GM23248 (cell line): ENCODE measurements around the gene SLC4A3. TPM values are rescaled to one million over a fixed set of nuclear protein-coding genes. Genes with fewer than 3 reads are reported as not detected.
A peak's percentile ranks its signal among the peaks of the same experiment; 100 is the strongest.
"Not testable (repeated sequence)": the region's sequence is repeated elsewhere in the genome, so short reads cannot be mapped to it uniquely, and the experiment has no call there.

ENCODE experiments used
- DNase-seq: peaks from one replicate; pipeline ENCODE4 v3.0.0-alpha.2; 2015
- H2AFZ ChIP-seq: fragments of 200-600 bp; sonication (generic); 2 replicates; pipeline ENCODE4 v1.6.1; 2016; ENCODE audit warnings: antibody characterized with exemption
- H3F3A ChIP-seq: fragments of 200-600 bp; sonication (generic); 2 replicates; pipeline ENCODE4 v1.6.1; 2016; ENCODE audit warnings: mild to moderate bottlenecking, antibody characterized with exemption, mixed run types; ENCODE audit not compliant: insufficient read depth
- H3K27ac ChIP-seq: fragments of 200-600 bp; sonication (generic); 2 replicates; pipeline ENCODE4 v1.5.1; 2016; ENCODE audit warnings: mild to moderate bottlenecking
- H3K27me3 ChIP-seq: fragments of 200-600 bp; sonication (generic); replicated peaks from 2 replicates; pipeline ENCODE4 v1.6.1; 2016; ENCODE audit warnings: mild to moderate bottlenecking; ENCODE audit not compliant: insufficient read depth
- H3K36me3 ChIP-seq: fragments of 200-600 bp; sonication (generic); 2 replicates; pipeline ENCODE4 v1.6.1; 2016; ENCODE audit warnings: low read depth, mild to moderate bottlenecking
- H3K4me1 ChIP-seq: fragments of 200-600 bp; sonication (generic); 2 replicates; pipeline ENCODE4 v1.6.1; 2016; ENCODE audit warnings: mild to moderate bottlenecking; ENCODE audit not compliant: insufficient read depth
- H3K4me2 ChIP-seq: fragments of 200-600 bp; sonication (generic); one replicate; pipeline ENCODE4 v1.6.1; 2016; ENCODE audit warnings: mild to moderate bottlenecking; ENCODE audit not compliant: unreplicated experiment
- H3K4me3 ChIP-seq: fragments of 200-600 bp; sonication (generic); 2 replicates; pipeline ENCODE4 v1.5.1; 2016; ENCODE audit warnings: mild to moderate bottlenecking
- H3K79me2 ChIP-seq: fragments of 200-600 bp; sonication (generic); 2 replicates; pipeline ENCODE4 v1.6.1; 2016; ENCODE audit warnings: mild to moderate bottlenecking; ENCODE audit not compliant: insufficient read depth
- H3K9ac ChIP-seq: fragments of 200-600 bp; sonication (generic); 2 replicates; pipeline ENCODE4 v1.6.1; 2016; ENCODE audit warnings: mild to moderate bottlenecking
- H3K9me2 ChIP-seq: fragments of 200-600 bp; sonication (generic); 2 replicates; pipeline ENCODE4 v1.6.1; 2016; ENCODE audit warnings: mixed run types, mild to moderate bottlenecking, moderate library complexity; ENCODE audit not compliant: insufficient read depth
- H3K9me3 ChIP-seq: fragments of 200-600 bp; sonication (generic); one replicate; pipeline ENCODE4 v1.6.1; 2017; ENCODE audit warnings: low read depth
- H4K20me1 ChIP-seq: fragments of 200-600 bp; sonication (generic); 2 replicates; pipeline ENCODE4 v1.6.0; 2016; ENCODE audit not compliant: insufficient read depth
- EZH2 ChIP-seq: fragments of 200-600 bp; sonication (generic); IDR thresholded peaks from 2 replicates; pipeline ENCODE4 v1.6.1; 2018; ENCODE audit warnings: antibody characterized with exemption, mild to moderate bottlenecking; ENCODE audit not compliant: insufficient read depth, poor library complexity, severe bottlenecking
- EZH2phosphoT487 ChIP-seq: fragments of 200-600 bp; sonication (generic); IDR thresholded peaks from 2 replicates; pipeline ENCODE4 v1.6.1; 2018; ENCODE audit warnings: antibody characterized with exemption, moderate library complexity, mild to moderate bottlenecking, low read depth; ENCODE audit not compliant: insufficient read depth
- WGBS, 2 experiments: methylation state at CpG; one replicate each; pipeline ENCODE4 v1.1.6; 2015 to 2017; ENCODE audit warnings: low lambda C conversion rate in 2 of 2, low coverage in 1 of 2; ENCODE audit errors: missing lambda C conversion rate in 2 of 2; 5-methylcytosine and 5-hydroxymethylcytosine counted together
- in situ Hi-C: fragments of 300-500 bp; cut with MboI; formaldehyde crosslinking; loops from 2 replicates; pipeline ENCODE4 v1.15.0; 2020
- polyA plus RNA-seq: library from polyadenylated mRNA; unstranded; fragments of >200 nt; fragmentation: Nextera tagmentation; extraction: Ambion mirVana; gene quantifications from 2 replicates; pipeline ENCODE4 v1.2.1, GENCODE V29; 2016
- total RNA-seq: library from RNA; depleted of rRNA; stranded (reverse); fragments of >200 nt; shearing (Covaris generic); gene quantifications from 2 replicates; pipeline ENCODE4 v1.2.3, GENCODE V29; 2014

The SLC4A3 gene
- total and polyA plus RNA-seq, 2 experiments from 2014 or later: 0.54 to 0.79 TPM

DNA sequence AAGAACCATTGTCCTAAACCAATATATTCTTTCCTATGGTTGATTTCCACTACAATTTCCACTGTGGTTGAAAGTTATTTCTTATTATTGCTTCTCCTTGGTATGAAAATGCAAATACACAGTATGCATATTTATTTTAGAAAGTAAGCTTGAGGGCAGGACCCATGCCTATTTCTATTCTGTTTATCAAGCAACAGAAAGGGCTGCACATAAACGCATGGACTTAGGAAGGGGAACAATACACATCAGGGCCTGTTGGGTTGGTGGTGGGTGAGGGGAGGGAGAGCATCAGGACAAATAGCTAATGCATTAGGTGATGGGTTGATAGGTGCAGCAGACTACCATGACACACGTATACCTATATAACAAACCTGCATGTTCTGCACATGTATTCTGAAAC, 20.7 kb downstream of the SLC4A3 start:
- no peak overlapping the region for H3K4me3 ChIP-seq
- peaks cover 11% of the 10 kb centered on the region for H3K4me1 ChIP-seq
- no peak overlapping the region for H3K27ac ChIP-seq
- no peak for DNase-seq
- H3K9me3 ChIP-seq: no peaks in the 10 kb centered on the region
- H2AFZ ChIP-seq: no peak overlapping the region
- no peaks in the 10 kb centered on the region for H3K79me2 ChIP-seq
- no peaks in the 10 kb centered on the region for H4K20me1 ChIP-seq
- H3K9me2 ChIP-seq: no peaks in the 10 kb centered on the region
- TF ChIP-seq EZH2phosphoT487 (no peak), EZH2 (no peak)
- H3K27me3 ChIP-seq: peaks cover 28% of the 10 kb centered on the region
- no peaks in the 10 kb centered on the region for H3K36me3 ChIP-seq
- H3F3A ChIP-seq: no peaks in the 10 kb centered on the region; the same call in none of the 2 replicates
- 62 to 66% methylated on average over 2 of the region's 2 CpGs for WGBS, 2 experiments
- H3K4me2 ChIP-seq: no peak overlapping the region
- in situ Hi-C loops: no loop called here
- no peak overlapping the region for H3K9ac ChIP-seq

DNA sequence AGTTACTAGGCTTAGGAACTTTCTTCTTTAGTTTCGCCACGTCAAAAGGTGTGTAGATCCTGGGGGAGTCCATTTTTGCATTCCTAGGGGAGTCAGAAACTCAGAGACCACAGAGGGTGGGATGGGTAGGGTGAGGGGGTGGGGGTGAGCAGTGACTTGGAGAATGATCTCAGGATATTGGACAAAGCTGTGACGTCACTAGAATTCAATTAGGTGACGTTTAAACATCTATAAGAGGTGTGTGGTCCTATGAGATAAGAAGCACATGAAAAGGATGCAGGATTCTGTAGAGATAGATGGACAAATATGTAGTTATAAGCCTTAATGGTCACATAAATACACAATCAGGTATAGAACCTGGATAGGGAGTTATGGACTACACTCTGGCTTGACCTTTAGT, 21.5 kb downstream of the SLC4A3 start:
- Histone ChIP-seq H3K9ac (no peak overlapping the region), H3K4me3 (no peak overlapping the region), H3K36me3 (no peaks in the 10 kb centered on the region), H3K79me2 (no peaks in the 10 kb centered on the region), H4K20me1 (no peaks in the 10 kb centered on the region), H3K4me1 (peaks cover 11% of the 10 kb centered on the region), H3K9me2 (no peaks in the 10 kb centered on the region), H3K27me3 (peaks cover 28% of the 10 kb centered on the region), H3K9me3 (no peaks in the 10 kb centered on the region), H3K4me2 (no peak overlapping the region), H3F3A (no peaks in the 10 kb centered on the region; the same call in none of the 2 replicates), H2AFZ (no peak overlapping the region), H3K27ac (no peak overlapping the region)
- no peak for DNase-seq
- 53 to 55% methylated on average over 4 of the region's 4 CpGs for WGBS, 2 experiments
- no peak for TF ChIP-seq EZH2phosphoT487
- no peak for TF ChIP-seq EZH2
- in situ Hi-C loops: no loop called here

DNA sequence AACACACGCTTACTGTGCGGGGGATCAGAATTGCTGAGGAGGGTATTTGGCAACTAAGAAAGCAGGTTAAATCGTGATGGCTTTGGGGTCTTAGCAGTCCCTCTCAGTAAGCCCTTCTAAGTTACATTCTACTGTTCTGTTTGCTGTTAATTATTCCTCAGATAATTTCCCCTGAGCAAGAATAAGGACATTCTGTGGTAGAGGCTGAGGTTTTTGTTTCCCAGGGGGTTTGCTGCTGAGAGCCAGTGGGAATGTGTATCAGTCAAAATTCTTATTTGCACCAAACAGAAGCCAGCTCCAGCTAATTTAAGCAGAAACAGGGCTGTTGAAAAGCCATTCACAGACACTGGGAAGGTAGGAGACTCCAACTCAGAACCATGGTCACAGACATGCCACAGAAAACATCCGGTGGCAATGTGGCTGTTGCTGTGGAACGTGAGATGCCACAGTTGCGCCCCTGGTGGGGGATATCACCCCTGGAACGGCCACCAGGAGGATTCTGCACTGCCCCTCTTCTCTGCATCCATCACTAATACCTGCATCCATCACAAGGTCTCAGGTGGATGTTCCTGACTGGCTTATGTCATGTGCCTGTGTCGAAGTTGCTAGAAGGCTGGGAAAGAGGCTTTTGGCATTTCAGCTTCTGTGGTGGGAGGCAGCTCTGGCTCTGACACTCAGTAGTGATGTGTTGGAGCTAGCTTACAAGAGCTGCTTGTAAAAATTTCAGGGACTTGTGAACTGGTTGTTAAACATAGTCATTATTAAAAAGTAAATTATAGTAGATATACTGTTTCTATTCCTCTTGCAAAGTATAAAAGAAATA, 23.2 kb downstream of the SLC4A3 start:
- H3K4me3 ChIP-seq: no peak overlapping the region
- H3K27me3 ChIP-seq: peaks cover 28% of the 10 kb centered on the region
- no peaks in the 10 kb centered on the region for H3K9me2 ChIP-seq
- no peaks in the 10 kb centered on the region for H3K79me2 ChIP-seq
- H4K20me1 ChIP-seq: no peaks in the 10 kb centered on the region
- WGBS, 2 experiments: 26 to 29% methylated on average over 8 of the region's 8 CpGs
- H3K27ac ChIP-seq: no peak overlapping the region
- H3K4me1 ChIP-seq: peaks cover 4% of the 10 kb centered on the region; the same call in 1 of the 2 replicates
- H3K9ac ChIP-seq: no peak overlapping the region
- H3K4me2 ChIP-seq: no peak overlapping the region
- DNase-seq: no peak
- H2AFZ ChIP-seq: no peak overlapping the region
- H3K9me3 ChIP-seq: no peaks in the 10 kb centered on the region
- H3K36me3 ChIP-seq: no peaks in the 10 kb centered on the region
- no peaks in the 10 kb centered on the region; the same call in 1 of the 2 replicates for H3F3A ChIP-seq
- in situ Hi-C loops: no loop called here
- TF ChIP-seq EZH2phosphoT487 (no peak), EZH2 (no peak)

DNA sequence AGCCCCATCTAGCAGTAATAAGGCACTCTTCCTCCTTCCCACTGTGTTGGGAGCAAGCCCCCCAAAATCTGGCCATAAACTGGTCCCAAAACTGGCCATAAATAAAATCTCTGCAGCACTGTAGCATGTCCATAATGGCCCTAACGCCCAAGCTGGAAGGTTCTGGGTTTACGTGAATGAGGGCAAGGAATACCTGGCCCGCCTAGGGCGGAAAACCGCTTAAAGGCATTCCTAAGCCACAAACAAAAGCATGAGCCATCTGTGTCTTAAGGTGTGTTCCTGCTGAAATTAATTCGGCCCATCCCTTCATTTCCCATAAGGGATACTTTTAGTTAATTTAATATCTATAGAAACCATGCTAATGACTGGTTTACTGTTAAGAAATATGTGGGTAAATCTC, 24.2 kb downstream of the SLC4A3 start:
- DNase-seq, H3K27ac ChIP-seq, H3K4me1 ChIP-seq, in situ Hi-C loops, H3K79me2 ChIP-seq, H3K4me3 ChIP-seq, H3K9me2 ChIP-seq, H4K20me1 ChIP-seq, H3K4me2 ChIP-seq, H3K36me3 ChIP-seq, H3F3A ChIP-seq, H2AFZ ChIP-seq, H3K9ac ChIP-seq, H3K9me3 ChIP-seq: not testable (repeated sequence)
- 50 to 53% methylated on average over 6 of the region's 6 CpGs for WGBS, 2 experiments
- H3K27me3 ChIP-seq: peaks cover 28% of the 10 kb centered on the region

DNA sequence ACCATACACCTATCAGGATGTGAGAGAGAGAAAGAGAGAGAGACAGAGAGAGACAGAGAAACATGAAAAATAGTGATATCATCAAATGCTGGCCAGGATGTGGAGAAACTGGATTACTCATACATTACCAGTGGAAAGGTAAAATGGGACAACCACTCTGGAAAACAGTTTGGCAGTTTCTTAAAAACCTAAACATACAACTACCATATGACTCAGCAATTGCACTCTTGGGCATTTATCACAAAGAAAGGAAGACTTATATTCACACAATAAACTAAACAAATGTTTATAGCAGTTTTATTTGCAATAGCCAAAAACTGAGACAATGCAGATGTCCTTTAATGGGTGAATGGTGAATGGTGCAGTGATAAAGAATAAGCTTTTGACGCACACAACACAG, 29.1 kb downstream of the SLC4A3 start:
- Histone ChIP-seq H3K4me1 (no peaks in the 10 kb centered on the region), H3K4me2 (no peak overlapping the region), H4K20me1 (no peaks in the 10 kb centered on the region), H3K27ac (no peak overlapping the region), H3K9me2 (no peaks in the 10 kb centered on the region), H3K4me3 (no peak overlapping the region), H3F3A (no peaks in the 10 kb centered on the region), H3K27me3 (peaks cover 8% of the 10 kb centered on the region), H3K9me3 (no peaks in the 10 kb centered on the region), H2AFZ (no peak overlapping the region), H3K79me2 (no peaks in the 10 kb centered on the region), H3K36me3 (no peaks in the 10 kb centered on the region), H3K9ac (no peak overlapping the region)
- peak; percentile 22 for DNase-seq
- in situ Hi-C loops: no loop called here
- TF ChIP-seq EZH2: no peak
- no peak for TF ChIP-seq EZH2phosphoT487
- 98 to 100% methylated on average over 1 of the region's 1 CpG for WGBS, 2 experiments
